Measurements from ENCODE around the gene ADAMTS3. TPM values are rescaled to one million over a fixed set of nuclear protein-coding genes. Genes with fewer than 3 reads are reported as not detected.
A peak's percentile ranks its signal among the peaks of the same experiment; 100 is the strongest.

ADAMTS3 gene
- polyA plus RNA-seq (0.03 to 0.09 TPM (median 0.03 TPM) in 3 replicates), polyA minus RNA-seq (0.16 to 0.42 TPM in 2 of 3 replicates, not detected in the other)
- polyA plus RNA-seq (2011; ENCODE audit: low read depth): 0.07 TPM
- 0.02 TPM in 1 of 2 replicates, not detected in the other for polyA plus RNA-seq (2011; cell fraction: cytosol; rRNA removed)
- polyA plus RNA-seq (2011; cell fraction: nucleus; rRNA removed): 0.03 and 0.21 TPM in 2 replicates
- 0.01 and 0.11 TPM in 2 replicates for polyA plus RNA-seq (2012; ENCODE audit: low replicate concordance)
- polyA minus RNA-seq (2011; cell fraction: cytosol; rRNA and poly(A)+ RNA removed): not detected
- 0.23 TPM in 1 of 2 replicates, not detected in the other for polyA minus RNA-seq (2011; cell fraction: nucleus; rRNA and poly(A)+ RNA removed)

- Histone ChIP-seq H3K36me3 (ENCODE audit: control insufficient read depth in 2 of 2, extremely low read depth in 1 of 2, insufficient read depth in 2 of 2, low read length in 2 of 2) (no peaks in the 10 kb centered on the region), H3K4me1 (ENCODE audit: control insufficient read depth, extremely low read depth, insufficient read depth, low read length) (peaks cover 3% of the 10 kb centered on the region), H3K4me2 (ENCODE audit: control insufficient read depth, extremely low read depth, insufficient read depth, low read depth, low read length) (peak within 1 kb of the TSS; percentile 82), H3K27ac (ENCODE audit: control insufficient read depth, insufficient read depth, low read length) (no peak within 1 kb of the TSS), H3K9me1 (ENCODE audit: control insufficient read depth, extremely low read depth, insufficient read depth, low read length) (no peaks in the 10 kb centered on the region), H4K20me1 (ENCODE audit: control insufficient read depth, extremely low read depth, insufficient read depth, low read length) (no peaks in the 10 kb centered on the region), H2AFZ (ENCODE audit: control insufficient read depth, low read length) (peak within 1 kb of the TSS; percentile 86), H3K27me3 (ENCODE audit: control insufficient read depth, extremely low read depth, insufficient read depth, low read length) (peaks cover 11% of the 10 kb centered on the region), H3K79me2 (ENCODE audit: control insufficient read depth, insufficient read depth, low read length) (no peaks in the 10 kb centered on the region), H3K4me3 (ENCODE audit: control insufficient read depth in 2 of 3, extremely low read depth in 1 of 3, insufficient read depth in 2 of 3, low read depth in 1 of 3, low read length in 3 of 3) (peak within 1 kb of the TSS; percentile 43 to 70 (median 62)), H3K9me3 (ENCODE audit: control insufficient read depth, low read depth, low read length) (no peaks in the 10 kb centered on the region), H3K9ac (ENCODE audit: control insufficient read depth, extremely low read depth, insufficient read depth, low read length) (peak within 1 kb of the TSS; percentile 64)
- FAIRE-seq (no peak), DNase-seq (ENCODE audit: low read depth, low spot score) (no peak)
- TF ChIP-seq CTCF (optimal IDR thresholded peaks at IDR 0.05 in 1 of 3, IDR thresholded peaks at IDR 0.05 in 1 of 3, conservative IDR thresholded peaks at IDR 0.05 in 1 of 3; ENCODE audit: extremely low read depth in 1 of 3, insufficient read depth in 2 of 3, low read length in 3 of 3) (no peak), EZH2 (IDR thresholded peaks at IDR 0.05; ENCODE audit: low read length) (no peak)
- dilution Hi-C loops (cut with MboI; ENCODE audit: extremely low pct_ligation_motif_present, low sequenced_read_pairs): no loop called here
Measured at GRCh38 chr4:72568959-72569718, at the start of gene ADAMTS3. Gene ADAMTS3 (minus strand): TSS chr4:72569221. CDS start chr4:72568762, 459 bp downstream.

DNA sequence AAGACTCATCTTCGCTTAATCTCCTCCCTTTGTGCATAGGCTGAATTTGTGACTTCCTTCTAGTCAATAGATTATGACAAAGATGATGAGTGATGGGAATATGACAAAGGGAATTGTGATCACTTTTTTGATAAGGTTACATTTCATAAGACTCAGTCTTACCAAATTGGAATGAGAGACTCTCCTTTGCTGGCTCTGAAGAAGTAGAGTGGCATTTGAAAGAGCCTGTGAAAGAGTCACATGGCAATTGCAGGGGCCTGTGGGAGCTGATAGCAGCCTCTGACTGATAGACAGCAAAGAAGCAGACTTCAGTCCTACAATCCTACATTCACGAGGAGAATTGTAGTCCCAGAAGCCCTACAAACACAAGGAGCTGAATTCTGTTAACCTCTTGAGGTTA is 44.9 kb upstream of the ADAMTS3 start:
- TF ChIP-seq EZH2 (IDR thresholded peaks at IDR 0.05; ENCODE audit: low read length) (no peak), CTCF (optimal IDR thresholded peaks at IDR 0.05 in 1 of 3, IDR thresholded peaks at IDR 0.05 in 1 of 3, conservative IDR thresholded peaks at IDR 0.05 in 1 of 3; ENCODE audit: extremely low read depth in 1 of 3, insufficient read depth in 2 of 3, low read length in 3 of 3) (no peak)
- H2AFZ ChIP-seq (ENCODE audit: control insufficient read depth, low read length): no peak overlapping the region
- no peaks in the 10 kb centered on the region for H3K9me1 ChIP-seq (ENCODE audit: control insufficient read depth, extremely low read depth, insufficient read depth, low read length)
- FAIRE-seq (no peak), DNase-seq (ENCODE audit: low read depth, low spot score) (no peak)
- no peak overlapping the region for H3K4me2 ChIP-seq (ENCODE audit: control insufficient read depth, extremely low read depth, insufficient read depth, low read depth, low read length)
- no peaks in the 10 kb centered on the region for H3K9me3 ChIP-seq (ENCODE audit: control insufficient read depth, low read depth, low read length)
- no peak overlapping the region for H3K4me3 ChIP-seq (ENCODE audit: control insufficient read depth in 2 of 3, extremely low read depth in 1 of 3, insufficient read depth in 2 of 3, low read depth in 1 of 3, low read length in 3 of 3)
- H3K27me3 ChIP-seq (ENCODE audit: control insufficient read depth, extremely low read depth, insufficient read depth, low read length): no peaks in the 10 kb centered on the region
- dilution Hi-C loops (cut with MboI; ENCODE audit: extremely low pct_ligation_motif_present, low sequenced_read_pairs): no loop called here
- no peaks in the 10 kb centered on the region for H4K20me1 ChIP-seq (ENCODE audit: control insufficient read depth, extremely low read depth, insufficient read depth, low read length)
- no peak overlapping the region for H3K9ac ChIP-seq (ENCODE audit: control insufficient read depth, extremely low read depth, insufficient read depth, low read length)
- no peaks in the 10 kb centered on the region for H3K4me1 ChIP-seq (ENCODE audit: control insufficient read depth, extremely low read depth, insufficient read depth, low read length)
- no peaks in the 10 kb centered on the region for H3K79me2 ChIP-seq (ENCODE audit: control insufficient read depth, insufficient read depth, low read length)
- H3K27ac ChIP-seq (ENCODE audit: control insufficient read depth, insufficient read depth, low read length): no peak overlapping the region
- H3K36me3 ChIP-seq (ENCODE audit: control insufficient read depth in 2 of 2, extremely low read depth in 1 of 2, insufficient read depth in 2 of 2, low read length in 2 of 2): no peaks in the 10 kb centered on the region

All from keratinocyte (primary cell).